GM21360 (cell line): ENCODE measurements around the gene SLC30A7.
A peak's percentile ranks its signal among the peaks of the same experiment; 100 is the strongest.

Experiments
- ATAC-seq: cut with Tn5 transposase; IDR thresholded peaks from one replicate; pipeline ENCODE4 v1.9.1; 2021; ENCODE audit warnings: mild to moderate bottlenecking, moderate library complexity; ENCODE audit not compliant: unreplicated experiment

SLC30A7 gene

GRCh38 chr1:101025283-101025656 lies 129.4 kb downstream of the SLC30A7 start:
- ATAC-seq: peak; percentile 34

GRCh38 chr1:101025657-101026429 lies 130.0 kb downstream of the SLC30A7 start, which contains the start of gene DPH5:
Gene DPH5 (minus strand): TSS chr1:101025784. CDS start chr1:101025443, 341 bp downstream.
- peak; percentile 82 for ATAC-seq

GRCh38 chr1:101026430-101026788 lies 130.5 kb downstream of the SLC30A7 start:
- no peak for ATAC-seq

- no peak for ATAC-seq
Measured at GRCh38 chr1:101027194-101027772, 131.4 kb downstream of the SLC30A7 start.

GRCh38 chr1:101028466-101028865 lies 132.6 kb downstream of the SLC30A7 start:
- ATAC-seq: no peak

GRCh38 chr1:101029184-101029583 lies 133.3 kb downstream of the SLC30A7 start:
- ATAC-seq: no peak

GRCh38 chr1:101030881-101031280 lies 135.0 kb downstream of the SLC30A7 start:
- no peak for ATAC-seq
